Measurements from ENCODE around the gene MREG.
A peak's percentile ranks its signal among the peaks of the same experiment; 100 is the strongest.

MREG gene

GRCh38 chr2:216021768-216022565 is 8.6 kb upstream of the MREG start:
- TF ChIP-seq TCF12 (IDR thresholded peaks at IDR 0.05; ENCODE audit: low read depth) (no peak), YY1 (IDR thresholded peaks at IDR 0.05; ENCODE audit: low read depth) (no peak), CEBPB (IDR thresholded peaks at IDR 0.05) (no peak), FOXM1 (IDR thresholded peaks at IDR 0.05; ENCODE audit: borderline replicate concordance, low read depth) (no peak), NFIC (IDR thresholded peaks at IDR 0.05) (no peak), EP300 (IDR thresholded peaks at IDR 0.05; ENCODE audit: borderline replicate concordance) (no peak), CREB1 (IDR thresholded peaks at IDR 0.05; ENCODE audit: low read depth) (no peak), TAF1 (IDR thresholded peaks at IDR 0.05; ENCODE audit: low read depth) (no peak), EGR1 (IDR thresholded peaks at IDR 0.05) (no peak), TEAD4 (IDR thresholded peaks at IDR 0.05) (no peak), REST (IDR thresholded peaks at IDR 0.05; ENCODE audit: low read depth) (no peak)

GRCh38 chr2:216018709-216019108 is 5.4 kb upstream of the MREG start:
- TF ChIP-seq USF1 (IDR thresholded peaks at IDR 0.05) (peak; percentile 38), RAD21 (IDR thresholded peaks at IDR 0.05; ENCODE audit: low read depth) (no peak)

GRCh38 chr2:216017365-216017764 is 4.0 kb upstream of the MREG start:
- TF ChIP-seq FOXM1 (IDR thresholded peaks at IDR 0.05; ENCODE audit: borderline replicate concordance, low read depth) = no peak

GRCh38 chr2:216016581-216016980 is 3.2 kb upstream of the MREG start:
- TF ChIP-seq CEBPB (IDR thresholded peaks at IDR 0.05) (no peak), NFIC (IDR thresholded peaks at IDR 0.05) (no peak), TCF12 (IDR thresholded peaks at IDR 0.05; ENCODE audit: low read depth) (no peak), TAF1 (IDR thresholded peaks at IDR 0.05; ENCODE audit: low read depth) (no peak), TEAD4 (IDR thresholded peaks at IDR 0.05) (no peak), REST (IDR thresholded peaks at IDR 0.05; ENCODE audit: low read depth) (no peak), YY1 (IDR thresholded peaks at IDR 0.05; ENCODE audit: low read depth) (no peak), FOXM1 (IDR thresholded peaks at IDR 0.05; ENCODE audit: borderline replicate concordance, low read depth) (no peak), ZBTB7A (IDR thresholded peaks at IDR 0.05; ENCODE audit: low read depth) (no peak), USF1 (IDR thresholded peaks at IDR 0.05) (no peak), CREB1 (IDR thresholded peaks at IDR 0.05; ENCODE audit: low read depth) (no peak), MAX (IDR thresholded peaks at IDR 0.05) (no peak), RAD21 (IDR thresholded peaks at IDR 0.05; ENCODE audit: low read depth) (no peak), EP300 (IDR thresholded peaks at IDR 0.05; ENCODE audit: borderline replicate concordance) (no peak), EGR1 (IDR thresholded peaks at IDR 0.05) (no peak)

- no peak for TF ChIP-seq TCF12 (IDR thresholded peaks at IDR 0.05; ENCODE audit: low read depth)
Measured at GRCh38 chr2:216015722-216016464, 2.5 kb upstream of the MREG start.

- no peak for TF ChIP-seq FOXM1 (IDR thresholded peaks at IDR 0.05; ENCODE audit: borderline replicate concordance, low read depth)
- no peak for TF ChIP-seq EGR1 (IDR thresholded peaks at IDR 0.05)
- TF ChIP-seq YY1 (IDR thresholded peaks at IDR 0.05; ENCODE audit: low read depth) = no peak
- no peak for TF ChIP-seq TAF1 (IDR thresholded peaks at IDR 0.05; ENCODE audit: low read depth)
- no peak for TF ChIP-seq CEBPB (IDR thresholded peaks at IDR 0.05)
- TF ChIP-seq TEAD4 (IDR thresholded peaks at IDR 0.05) = no peak
- no peak for TF ChIP-seq REST (IDR thresholded peaks at IDR 0.05; ENCODE audit: low read depth)
- TF ChIP-seq MAX (IDR thresholded peaks at IDR 0.05) = no peak
- TF ChIP-seq USF1 (IDR thresholded peaks at IDR 0.05) = no peak
Measured at GRCh38 chr2:216014986-216015385, 1.6 kb upstream of the MREG start.
